Vagina (tissue), 2 donors: ENCODE measurements around the gene HMGB2. TPM values are rescaled to one million over a fixed set of nuclear protein-coding genes. Genes with fewer than 3 reads are reported as not detected.

Source experiments
- DNase-seq, 2 donors: peaks; one replicate each; pipeline ENCODE4 v3.0.0-alpha.2; 2017; ENCODE audit errors: extremely low spot score in 2 of 2
- H3K27ac ChIP-seq: fragments of 200-600 bp; sonication (generic); one replicate; pipeline ENCODE4 v1.5.1; 2019
- H3K27me3 ChIP-seq: fragments of 200-600 bp; sonication (generic); one replicate; pipeline ENCODE4 v1.5.1; 2019
- H3K36me3 ChIP-seq, 2 donors: fragments of 200-600 bp; sonication (generic); one replicate each; pipeline ENCODE4 v1.5.1; 2017 to 2019
- H3K4me1 ChIP-seq: fragments of 200-600 bp; sonication (generic); one replicate; pipeline ENCODE4 v1.5.1; 2019
- H3K4me3 ChIP-seq, 2 donors: fragments of 200-600 bp; sonication (generic); 1 replicate in 1 of 2; 2 replicates in 1 of 2; pipeline ENCODE4 v1.5.1; 2016 to 2019
- H3K9me3 ChIP-seq: fragments of 200-600 bp; sonication (generic); one replicate; pipeline ENCODE4 v1.5.1; 2019
- POLR2A ChIP-seq, 2 donors: fragments of 450-650 bp; IDR thresholded peaks; one replicate each; pipeline ENCODE4 v1.6.1; 2017; ENCODE audit warnings: antibody characterized with exemption in 2 of 2, mild to moderate bottlenecking in 2 of 2, moderate library complexity in 2 of 2
- POLR2AphosphoS5 ChIP-seq, 2 donors: sonication (generic); formaldehyde crosslinking; IDR thresholded peaks; one replicate each; pipeline ENCODE4 v1.9.0; 2017; ENCODE audit warnings: antibody characterized with exemption in 2 of 2, mild to moderate bottlenecking in 2 of 2, low read depth in 1 of 2; ENCODE audit not compliant: insufficient read depth in 1 of 2
- intact Hi-C: fragments of 100-400 bp; cut with DNase I; formaldehyde crosslinking; loops from one replicate; pipeline ENCODE4 v1.15.1; 2023
- total RNA-seq: library from RNA; depleted of rRNA; stranded (reverse); fragments of >200 nt; gene quantifications from one replicate; pipeline ENCODE4 v1.2.3, GENCODE V29; 2016
- TF ChIP-seq, protein P1 (sequence below), 3 experiments: fragments of 450-650 bp in 2 of 3; fragments of 200-600 bp in 1 of 3; sonication (generic) in 1 of 3; IDR thresholded peaks; one replicate each; pipeline ENCODE4 v1.5.1; 2017 to 2019; ENCODE audit warnings: antibody characterized with exemption in 3 of 3, mild to moderate bottlenecking in 2 of 3, moderate library complexity in 2 of 3

Gene HMGB2
- 56.7 TPM for total RNA-seq

GRCh38 chr4:173334085-173334890 is at the start of gene HMGB2:
HMGB2 (minus strand) TSS chr4:173334358; CDS start chr4:173333649, 709 bp downstream.
- DNase-seq: peak; percentile 100
- H3K4me1 ChIP-seq: peaks cover 17% of the 10 kb centered on the region
- H3K9me3 ChIP-seq: no peaks in the 10 kb centered on the region
- intact Hi-C loops: no loop called here
- peak within 1 kb of the TSS; percentile 100 for H3K27ac ChIP-seq
- H3K27me3 ChIP-seq: no peaks in the 10 kb centered on the region
- H3K4me3 ChIP-seq: peak within 1 kb of the TSS; percentile 90 to 98
- H3K36me3 ChIP-seq: peaks cover 0 to 9% of the 10 kb centered on the region in 2 donors
- peak; percentile 97 to 99 for TF ChIP-seq POLR2AphosphoS5 (IDR thresholded peaks at IDR 0.05; ENCODE audit: insufficient read depth in 1 of 2, low read depth in 1 of 2)
- TF ChIP-seq, protein P1, sequence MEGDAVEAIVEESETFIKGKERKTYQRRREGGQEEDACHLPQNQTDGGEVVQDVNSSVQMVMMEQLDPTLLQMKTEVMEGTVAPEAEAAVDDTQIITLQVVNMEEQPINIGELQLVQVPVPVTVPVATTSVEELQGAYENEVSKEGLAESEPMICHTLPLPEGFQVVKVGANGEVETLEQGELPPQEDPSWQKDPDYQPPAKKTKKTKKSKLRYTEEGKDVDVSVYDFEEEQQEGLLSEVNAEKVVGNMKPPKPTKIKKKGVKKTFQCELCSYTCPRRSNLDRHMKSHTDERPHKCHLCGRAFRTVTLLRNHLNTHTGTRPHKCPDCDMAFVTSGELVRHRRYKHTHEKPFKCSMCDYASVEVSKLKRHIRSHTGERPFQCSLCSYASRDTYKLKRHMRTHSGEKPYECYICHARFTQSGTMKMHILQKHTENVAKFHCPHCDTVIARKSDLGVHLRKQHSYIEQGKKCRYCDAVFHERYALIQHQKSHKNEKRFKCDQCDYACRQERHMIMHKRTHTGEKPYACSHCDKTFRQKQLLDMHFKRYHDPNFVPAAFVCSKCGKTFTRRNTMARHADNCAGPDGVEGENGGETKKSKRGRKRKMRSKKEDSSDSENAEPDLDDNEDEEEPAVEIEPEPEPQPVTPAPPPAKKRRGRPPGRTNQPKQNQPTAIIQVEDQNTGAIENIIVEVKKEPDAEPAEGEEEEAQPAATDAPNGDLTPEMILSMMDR (IDR thresholded peaks at IDR 0.05): no peak
- TF ChIP-seq POLR2A (IDR thresholded peaks at IDR 0.05): peak; percentile 50 to 98

- no peaks in the 10 kb centered on the region for H3K9me3 ChIP-seq
- intact Hi-C loops: no loop called here
- no peaks in the 10 kb centered on the region for H3K27me3 ChIP-seq
- no peaks in the 10 kb centered on the region for H3K36me3 ChIP-seq
- H3K4me3 ChIP-seq: no peak overlapping the region
- no peak for DNase-seq
- no peak for TF ChIP-seq POLR2AphosphoS5 (IDR thresholded peaks at IDR 0.05; ENCODE audit: insufficient read depth in 1 of 2, low read depth in 1 of 2)
- TF ChIP-seq, protein P1 (IDR thresholded peaks at IDR 0.05): no peak
- no peak for TF ChIP-seq POLR2A (IDR thresholded peaks at IDR 0.05)
- no peaks in the 10 kb centered on the region for H3K4me1 ChIP-seq
- H3K27ac ChIP-seq: no peak overlapping the region
Observed at GRCh38 chr4:173382349-173382748, 48.2 kb upstream of the HMGB2 start.

DNA sequence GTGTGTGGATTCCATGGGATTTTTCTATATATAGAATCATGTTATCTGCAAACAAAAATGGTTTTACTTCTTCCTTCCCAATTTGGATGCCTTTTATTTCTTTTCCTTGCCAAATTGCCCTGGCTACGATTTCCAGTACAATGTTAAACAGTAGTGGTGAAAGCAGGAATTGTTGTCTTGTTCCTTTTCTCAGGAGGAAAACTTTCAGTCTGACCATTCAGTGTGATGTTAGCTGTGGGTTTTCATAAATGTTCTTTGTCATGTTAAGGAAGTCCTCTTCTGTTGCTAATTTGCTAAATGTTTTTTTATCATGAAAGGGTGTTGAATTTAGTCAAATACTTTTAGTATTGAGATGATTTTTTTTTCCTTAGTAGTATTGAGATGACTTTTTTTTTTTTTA is 47.5 kb upstream of the HMGB2 start:
- H3K27ac ChIP-seq: no peak overlapping the region
- no peaks in the 10 kb centered on the region for H3K4me1 ChIP-seq
- DNase-seq: no peak
- H3K27me3 ChIP-seq: no peaks in the 10 kb centered on the region
- H3K36me3 ChIP-seq: no peaks in the 10 kb centered on the region
- H3K9me3 ChIP-seq: no peaks in the 10 kb centered on the region
- intact Hi-C loops: no loop called here
- TF ChIP-seq POLR2A (IDR thresholded peaks at IDR 0.05) (no peak), POLR2AphosphoS5 (IDR thresholded peaks at IDR 0.05; ENCODE audit: insufficient read depth in 1 of 2, low read depth in 1 of 2) (no peak)
- TF ChIP-seq, protein P1 (IDR thresholded peaks at IDR 0.05): no peak
- no peak overlapping the region for H3K4me3 ChIP-seq

GRCh38 chr4:173380987-173381386 is 46.8 kb upstream of the HMGB2 start:
- Histone ChIP-seq H3K9me3 (no peaks in the 10 kb centered on the region), H3K36me3 (no peaks in the 10 kb centered on the region), H3K4me3 (no peak overlapping the region), H3K27me3 (no peaks in the 10 kb centered on the region), H3K27ac (no peak overlapping the region), H3K4me1 (no peaks in the 10 kb centered on the region)
- intact Hi-C loops: no loop called here
- no peak for DNase-seq
- TF ChIP-seq, protein P1 (IDR thresholded peaks at IDR 0.05): no peak
- TF ChIP-seq POLR2A (IDR thresholded peaks at IDR 0.05) (no peak), POLR2AphosphoS5 (IDR thresholded peaks at IDR 0.05; ENCODE audit: insufficient read depth in 1 of 2, low read depth in 1 of 2) (no peak)

DNA sequence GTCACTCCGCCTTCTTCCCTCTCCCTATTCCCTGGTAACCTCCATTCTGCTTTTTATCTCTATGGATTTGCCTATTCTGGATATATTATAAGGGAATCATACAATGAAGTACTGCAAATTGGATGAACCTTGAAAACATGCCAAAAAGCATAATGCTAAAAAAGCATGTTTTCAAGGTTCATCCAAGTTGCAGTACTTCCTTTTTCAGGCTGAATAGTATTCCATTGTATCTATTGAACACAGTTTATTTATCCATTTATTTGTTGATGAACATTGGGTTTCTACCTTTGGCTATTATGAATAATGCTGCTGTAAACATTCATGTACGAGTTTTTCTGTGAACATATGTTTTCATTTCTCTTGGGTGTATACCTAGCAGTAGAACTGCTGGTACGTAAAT is 45.8 kb upstream of the HMGB2 start:
- intact Hi-C loops: no loop called here
- no peak overlapping the region for H3K4me3 ChIP-seq
- TF ChIP-seq POLR2A (IDR thresholded peaks at IDR 0.05) (no peak), POLR2AphosphoS5 (IDR thresholded peaks at IDR 0.05; ENCODE audit: insufficient read depth in 1 of 2, low read depth in 1 of 2) (no peak)
- TF ChIP-seq, protein P1 (IDR thresholded peaks at IDR 0.05): no peak

More for the DNA sequence above, 45.8 kb upstream of the HMGB2 start:
- H3K4me1 ChIP-seq: no peaks in the 10 kb centered on the region
- H3K27ac ChIP-seq: no peak overlapping the region
- H3K36me3 ChIP-seq: no peaks in the 10 kb centered on the region
- H3K27me3 ChIP-seq: no peaks in the 10 kb centered on the region
- no peak for DNase-seq
- no peaks in the 10 kb centered on the region for H3K9me3 ChIP-seq
